AG08396 (cell line): Measurements from ENCODE around the gene FFAR2.

Experiments used
- DNase-seq: peaks from one replicate; pipeline ENCODE4 v3.0.0; 2012; ENCODE audit warnings: low spot score, mixed read lengths

Gene FFAR2

GRCh38 chr19:35486268-35486708 is 38.2 kb downstream of the FFAR2 start:
- no peak for DNase-seq

GRCh38 chr19:35487656-35488182 is 39.7 kb downstream of the FFAR2 start:
- DNase-seq, result no peak

GRCh38 chr19:35488677-35489076 is 40.6 kb downstream of the FFAR2 start:
- DNase-seq, result no peak

GRCh38 chr19:35490364-35490763 is 42.3 kb downstream of the FFAR2 start, which contains the start of gene KRTDAP:
Gene KRTDAP (minus strand): TSS chr19:35490464. CDS start chr19:35490442, 22 bp downstream.
- no peak for DNase-seq

GRCh38 chr19:35491836-35492360 is 43.8 kb downstream of the FFAR2 start:
- no peak for DNase-seq

GRCh38 chr19:35493971-35494370 is 45.9 kb downstream of the FFAR2 start:
- DNase-seq, result no peak

- peak; percentile 88 for DNase-seq
Observed at GRCh38 chr19:35495107-35496064, 47.3 kb downstream of the FFAR2 start.

GRCh38 chr19:35497406-35497805 is 49.3 kb downstream of the FFAR2 start:
- DNase-seq, result no peak

GRCh38 chr19:35498220-35498619 is 50.2 kb downstream of the FFAR2 start:
- DNase-seq, result no peak

- DNase-seq, result no peak
Observed at GRCh38 chr19:35498984-35499527, 51.0 kb downstream of the FFAR2 start.

- DNase-seq, result no peak
Observed at GRCh38 chr19:35500611-35501010, 52.6 kb downstream of the FFAR2 start.
